Activated CD8-positive, alpha-beta T cell treated with anti-CD3 and anti-CD28 coated beads for 36 hours (primary cell): Measurements from ENCODE around the gene GRIP1. TPM values are rescaled to one million over a fixed set of nuclear protein-coding genes. Genes with fewer than 3 reads are reported as not detected.

Experiments
- ATAC-seq: fragments of 200-7000 bp; cut with Tn5 transposase; one replicate; pipeline ENCODE4 v1.10.0; 2021; ENCODE audit warnings: mild to moderate bottlenecking, moderate library complexity
- CTCF ChIA-PET: fragments of 350-600 bp; sonication (Branson Sonifier 250); formaldehyde crosslinking; loops from one replicate; lab custom pipeline; 2021; ENCODE audit warnings: antibody characterized with exemption; lab: Charles Lee
- POLR2A ChIA-PET: fragments of 350-600 bp; sonication (Branson Sonifier 250); formaldehyde crosslinking; loops from one replicate; lab custom pipeline; 2021; ENCODE audit warnings: antibody characterized with exemption; lab: Charles Lee
- DNase-seq: peaks from one replicate; pipeline ENCODE4 v3.0.0-alpha.2; 2020
- H3K27ac Mint-ChIP-seq: one replicate; pipeline ENCODE4 v1.8.0; 2021; ENCODE audit warnings: mild to moderate bottlenecking, mixed read lengths
- H3K27me3 Mint-ChIP-seq: one replicate; pipeline ENCODE4 v1.8.0; 2021; ENCODE audit warnings: mixed read lengths
- H3K36me3 Mint-ChIP-seq: one replicate; pipeline ENCODE4 v1.8.0; 2021; ENCODE audit warnings: low read depth, mixed read lengths
- H3K4me1 Mint-ChIP-seq: one replicate; pipeline ENCODE4 v1.8.0; 2021; ENCODE audit warnings: low read depth, mixed read lengths
- H3K4me3 Mint-ChIP-seq: one replicate; pipeline ENCODE4 v1.8.0; 2021; ENCODE audit warnings: mild to moderate bottlenecking, moderate library complexity, mixed read lengths
- H3K9me3 Mint-ChIP-seq: one replicate; pipeline ENCODE4 v1.8.0; 2021; ENCODE audit warnings: mixed read lengths
- CTCF ChIP-seq: fragments of 200-600 bp; IDR thresholded peaks from one replicate; pipeline ENCODE4 v1.8.0; 2022; ENCODE audit warnings: antibody characterized with exemption, mild to moderate bottlenecking
- intact Hi-C: fragments of 100-400 bp; cut with micrococcal nuclease; formaldehyde crosslinking; loops from one replicate; pipeline ENCODE4 v1.10.0; 2022
- total RNA-seq, 2 experiments: library from RNA; stranded (reverse); gene quantifications; one replicate each; pipeline ENCODE4 v1.2.3, GENCODE V29; 2021

The GRIP1 gene
- total RNA-seq, 2 experiments from 2014 or later, result 0.51 to 0.61 TPM

DNA sequence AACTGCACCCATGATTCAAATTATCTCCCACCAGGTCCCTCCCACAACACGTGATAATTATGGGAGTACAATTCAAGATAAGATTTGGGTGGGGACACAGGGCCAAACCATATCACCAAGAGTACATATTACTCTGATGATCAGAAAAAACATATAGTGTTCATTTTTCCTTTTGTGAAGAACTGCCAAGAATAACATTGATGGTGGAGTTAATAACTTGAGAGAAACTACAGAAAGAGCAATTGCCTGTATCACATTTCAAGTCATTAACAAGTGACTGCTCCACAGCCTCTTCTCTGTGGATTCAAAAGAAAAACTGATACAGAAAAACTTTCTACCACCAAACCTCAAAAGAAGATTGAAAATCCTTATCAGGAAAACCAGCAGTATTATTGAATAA lies 34.7 kb downstream of the GRIP1 start:
- TF ChIP-seq CTCF, result no peak
- Mint-ChIP-seq H3K4me1 (no peaks in the 10 kb centered on the region), H3K27me3 (peaks cover 1% of the 10 kb centered on the region), H3K36me3 (no peaks in the 10 kb centered on the region), H3K4me3 (no peak overlapping the region), H3K27ac (no peak overlapping the region), H3K9me3 (no peaks in the 10 kb centered on the region)
- intact Hi-C loops, result no loop called here
- ATAC-seq (no peak), DNase-seq (no peak)
- ChIA-PET POLR2A (no interaction called here), CTCF (no interaction called here)

DNA sequence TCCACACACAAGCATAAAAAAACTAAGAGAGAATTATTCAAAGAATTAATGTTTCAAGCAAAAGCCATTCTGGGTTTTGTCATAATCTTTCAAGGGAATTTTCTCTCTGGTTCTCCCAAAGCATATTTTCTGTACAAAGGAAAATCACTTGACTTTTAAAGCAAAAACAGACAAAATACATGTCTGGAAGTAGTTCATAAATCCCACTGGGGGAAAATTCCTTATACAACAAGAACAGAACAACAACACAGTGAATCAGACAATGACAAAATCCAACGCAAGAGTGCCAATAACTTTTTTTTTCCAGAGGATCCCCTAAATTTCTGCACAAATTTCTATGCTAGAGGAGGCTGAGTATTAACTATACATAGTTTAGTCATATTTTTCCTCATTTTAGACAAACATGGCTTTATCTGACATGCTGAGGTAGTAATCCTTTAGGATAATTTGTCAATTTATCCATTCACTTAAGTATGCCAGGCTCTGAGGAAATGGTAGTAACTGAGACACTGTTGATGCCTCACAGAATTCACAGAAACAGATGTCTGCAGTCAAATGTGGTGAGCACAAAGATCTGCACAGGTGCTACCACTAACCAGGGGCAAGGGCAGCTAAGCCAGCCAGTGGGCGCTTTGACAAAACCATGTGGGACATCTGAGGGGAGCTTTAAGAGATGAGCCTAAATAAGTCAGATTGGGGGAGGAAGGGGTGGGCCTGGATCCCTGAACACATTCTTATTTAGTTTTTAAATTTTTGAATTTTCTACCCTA lies 38.0 kb downstream of the GRIP1 start:
- Mint-ChIP-seq H3K27me3 (peaks cover 5% of the 10 kb centered on the region), H3K36me3 (no peaks in the 10 kb centered on the region), H3K4me3 (no peak overlapping the region), H3K27ac (no peak overlapping the region), H3K9me3 (no peaks in the 10 kb centered on the region), H3K4me1 (no peaks in the 10 kb centered on the region)
- no peak for ATAC-seq
- ChIA-PET POLR2A (no interaction called here), CTCF (no interaction called here)
- no peak for DNase-seq
- no peak for TF ChIP-seq CTCF
- intact Hi-C loops, result no loop called here

DNA sequence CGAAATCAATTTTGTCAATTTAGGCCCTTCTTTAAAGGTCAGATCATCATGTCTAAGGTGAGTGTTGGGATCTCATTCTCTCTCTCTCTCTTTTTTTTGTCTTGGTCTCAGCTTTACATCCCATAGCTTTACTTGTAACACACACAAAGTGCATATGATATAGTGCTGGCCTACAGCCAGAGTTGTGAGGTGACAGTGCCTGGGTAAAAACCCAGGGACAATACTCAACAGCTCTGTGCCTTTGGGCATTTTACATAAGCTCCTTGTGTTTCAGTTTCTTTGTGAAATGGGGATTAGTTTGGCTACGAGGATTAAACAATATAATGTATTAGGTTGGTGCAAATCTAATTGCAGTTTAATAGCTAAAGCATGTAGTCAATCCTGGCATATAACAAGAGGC lies 40.2 kb downstream of the GRIP1 start:
- Mint-ChIP-seq H3K27ac (no peak overlapping the region), H3K4me1 (no peaks in the 10 kb centered on the region), H3K27me3 (peaks cover 7% of the 10 kb centered on the region), H3K4me3 (no peak overlapping the region), H3K9me3 (no peaks in the 10 kb centered on the region), H3K36me3 (no peaks in the 10 kb centered on the region)
- ChIA-PET POLR2A (no interaction called here), CTCF (interaction anchor here (2.0 kb wide), 1 partner anchor 11 kb away, joined by 7 read pairs; no protein-coding TSS in a partner anchor)
- DNase-seq (no peak), ATAC-seq (no peak)
- intact Hi-C loops, result no loop called here
- no peak for TF ChIP-seq CTCF

GRCh38 chr12:66637699-66638301 lies 41.1 kb downstream of the GRIP1 start:
- ChIA-PET POLR2A (no interaction called here), CTCF (interaction anchor here (0.7 to 1.1 kb wide), 2 partner anchors 12 to 41 kb away, joined by 3 to 5 read pairs; no protein-coding TSS in a partner anchor)
- intact Hi-C loops, result no loop called here
- Mint-ChIP-seq H3K4me3 (no peak overlapping the region), H3K4me1 (no peaks in the 10 kb centered on the region), H3K9me3 (no peaks in the 10 kb centered on the region), H3K27ac (no peak overlapping the region), H3K36me3 (no peaks in the 10 kb centered on the region), H3K27me3 (peaks cover 9% of the 10 kb centered on the region)
- DNase-seq, result no peak
- no peak for ATAC-seq
- TF ChIP-seq CTCF, result no peak

GRCh38 chr12:66636771-66637170 lies 42.1 kb downstream of the GRIP1 start:
- ChIA-PET CTCF (interaction anchor here (0.7 to 1.1 kb wide), 2 partner anchors 13 to 40 kb away, joined by 3 to 5 read pairs; no protein-coding TSS in a partner anchor), POLR2A (no interaction called here)
- no peak for DNase-seq
- Mint-ChIP-seq H3K36me3 (no peaks in the 10 kb centered on the region), H3K4me1 (no peaks in the 10 kb centered on the region), H3K9me3 (no peaks in the 10 kb centered on the region), H3K27ac (no peak overlapping the region), H3K27me3 (peaks cover 10% of the 10 kb centered on the region), H3K4me3 (no peak overlapping the region)
- intact Hi-C loops, result no loop called here
- ATAC-seq, result no peak
- no peak for TF ChIP-seq CTCF
